CD14-positive monocyte (primary cell): ENCODE results near the gene MIF4GD. TPM values are rescaled to one million over a fixed set of nuclear protein-coding genes. Genes with fewer than 3 reads are reported as not detected.
A peak's percentile ranks its signal among the peaks of the same experiment; 100 is the strongest.

Experiments used
- DNase-seq, 3 donors: peaks; one replicate each; pipeline ENCODE4 v3.0.0-alpha.2; 2011 to 2022
- H2AFZ ChIP-seq: 2 replicates; pipeline ENCODE4 v1.6.0; 2012; ENCODE audit warnings: mild to moderate bottlenecking, low read depth, low read length, inconsistent platforms; ENCODE audit not compliant: insufficient read depth, poor library complexity, severe bottlenecking
- H3K27ac ChIP-seq, 2 donors: 1 replicate in 1 of 2; 2 replicates in 1 of 2; pipeline ENCODE4 v1.5.1; 2012 to 2013; ENCODE audit warnings: low read length in 2 of 2, control low read depth in 1 of 2, inconsistent platforms in 1 of 2, low read depth in 1 of 2, mild to moderate bottlenecking in 1 of 2
- H3K27me3 ChIP-seq, 2 donors: one replicate each; pipeline versions ENCODE4 v1.6.0 to v1.6.1; 2011 to 2013; ENCODE audit warnings: low read length in 2 of 2; ENCODE audit not compliant: control insufficient read depth in 2 of 2, insufficient read depth in 2 of 2
- H3K36me3 ChIP-seq, 2 donors: replicated peaks in 1 of 2; 1 replicate in 1 of 2; 2 replicates in 1 of 2; pipeline versions ENCODE4 v1.5.1 to v1.6.1; 2012 to 2013; ENCODE audit warnings: low read length in 2 of 2, control low read depth in 1 of 2, inconsistent platforms in 1 of 2, mild to moderate bottlenecking in 1 of 2; ENCODE audit not compliant: insufficient read depth in 2 of 2, control insufficient read depth in 1 of 2
- H3K4me1 ChIP-seq, 2 donors: 1 replicate in 1 of 2; 2 replicates in 1 of 2; pipeline versions ENCODE4 v1.5.1 to v1.6.1; 2012 to 2013; ENCODE audit warnings: low read length in 2 of 2, control low read depth in 1 of 2, inconsistent platforms in 1 of 2, mild to moderate bottlenecking in 1 of 2, moderate library complexity in 1 of 2; ENCODE audit not compliant: insufficient read depth in 2 of 2, control insufficient read depth in 1 of 2
- H3K4me2 ChIP-seq: replicated peaks from 2 replicates; pipeline ENCODE3; 2012; ENCODE audit warnings: low read length, moderate library complexity, mild to moderate bottlenecking; ENCODE audit not compliant: poor library complexity, severe bottlenecking; ENCODE audit errors: extremely low read depth
- H3K4me3 ChIP-seq, 3 experiments: fragments of 200-600 bp in 1 of 3; sonication (generic) in 1 of 3; replicated peaks in 1 of 3; 1 replicate in 2 of 3; 2 replicates in 1 of 3; pipeline ENCODE4 v1.5.1; 2011 to 2013; ENCODE audit warnings: low read length in 3 of 3, mild to moderate bottlenecking in 3 of 3, control low read depth in 2 of 3, low read depth in 2 of 3, inconsistent platforms in 1 of 3, moderate library complexity in 1 of 3
- H3K79me2 ChIP-seq: 2 replicates; pipeline ENCODE4 v1.6.0; 2012; ENCODE audit warnings: mild to moderate bottlenecking, control low read depth, inconsistent platforms, low read length, moderate library complexity; ENCODE audit not compliant: insufficient read depth
- H3K9ac ChIP-seq: 2 replicates; pipeline ENCODE4 v1.6.0; 2017; ENCODE audit warnings: low read length, mild to moderate bottlenecking; ENCODE audit not compliant: insufficient read depth, poor library complexity, severe bottlenecking
- H3K9me3 ChIP-seq, 2 donors: replicated peaks in 1 of 2; 1 replicate in 1 of 2; 2 replicates in 1 of 2; pipeline versions ENCODE4 v1.5.1 to v1.6.1; 2012 to 2013; ENCODE audit warnings: low read length in 2 of 2, control low read depth in 1 of 2; ENCODE audit not compliant: control insufficient read depth in 1 of 2, insufficient read depth in 1 of 2
- H4K20me1 ChIP-seq: 2 replicates; pipeline ENCODE4 v1.6.0; 2012; ENCODE audit warnings: mild to moderate bottlenecking, low read length, control low read depth, moderate library complexity; ENCODE audit not compliant: insufficient read depth
- H3K27ac Mint-ChIP-seq, 7 donors: one replicate each; pipeline ENCODE4 v1.8.0; 2020; ENCODE audit warnings: mild to moderate bottlenecking in 7 of 7, mixed read lengths in 7 of 7, moderate library complexity in 6 of 7, inconsistent platforms in 2 of 7
- H3K27me3 Mint-ChIP-seq, 3 donors: one replicate each; pipeline ENCODE4 v1.8.0; 2021 to 2022; ENCODE audit warnings: low read depth in 3 of 3, mild to moderate bottlenecking in 3 of 3, mixed read lengths in 3 of 3, moderate library complexity in 3 of 3, inconsistent platforms in 1 of 3
- H3K36me3 Mint-ChIP-seq, 2 donors: one replicate each; pipeline ENCODE4 v1.8.0; 2020; ENCODE audit warnings: mixed read lengths in 2 of 2, inconsistent platforms in 1 of 2, mild to moderate bottlenecking in 1 of 2
- H3K4me1 Mint-ChIP-seq: one replicate; pipeline ENCODE4 v1.8.0; 2020; ENCODE audit warnings: mild to moderate bottlenecking, mixed read lengths
- H3K4me3 Mint-ChIP-seq, 2 donors: one replicate each; pipeline ENCODE4 v1.8.0; 2020; ENCODE audit warnings: mild to moderate bottlenecking in 2 of 2, mixed read lengths in 2 of 2, moderate library complexity in 1 of 2
- H3K9me3 Mint-ChIP-seq, 7 donors: one replicate each; pipeline ENCODE4 v1.8.0; 2020 to 2022; ENCODE audit warnings: mixed read lengths in 7 of 7, mild to moderate bottlenecking in 6 of 7, moderate library complexity in 6 of 7, inconsistent platforms in 2 of 7
- WGBS: methylation state at CpG from one replicate; pipeline ENCODE4 v1.1.5; 2013; ENCODE audit warnings: missing lambda C conversion rate; ENCODE audit not compliant: insufficient coverage; 5-methylcytosine and 5-hydroxymethylcytosine counted together
- intact Hi-C, 2 donors: fragments of 100-400 bp; cut with micrococcal nuclease; formaldehyde crosslinking; loops; one replicate each; pipeline versions ENCODE4 v1.15.0 to v1.15.1; 2023
- polyA plus RNA-seq, 3 donors: library from polyadenylated mRNA; depleted of rRNA in 1 of 3; unstranded in 2 of 3; stranded (reverse) in 1 of 3; fragments of 300-500 nt in 2 of 3; fragments of >200 nt in 1 of 3; fragmentation: Illumina TruSeq in 2 of 3; gene quantifications; 1 replicate in 2 of 3; 2 replicates in 1 of 3; pipeline ENCODE4 v1.2.3, GENCODE V29; 2012 to 2021
- TF ChIP-seq, protein P1 (sequence below): fragments of 200-600 bp; IDR thresholded peaks from one replicate; pipeline ENCODE4 v1.8.0; 2022; ENCODE audit warnings: antibody characterized with exemption, mild to moderate bottlenecking

Gene MIF4GD
- polyA plus RNA-seq, 3 donors = 66.9 to 103 (median 80.6) TPM

DNA sequence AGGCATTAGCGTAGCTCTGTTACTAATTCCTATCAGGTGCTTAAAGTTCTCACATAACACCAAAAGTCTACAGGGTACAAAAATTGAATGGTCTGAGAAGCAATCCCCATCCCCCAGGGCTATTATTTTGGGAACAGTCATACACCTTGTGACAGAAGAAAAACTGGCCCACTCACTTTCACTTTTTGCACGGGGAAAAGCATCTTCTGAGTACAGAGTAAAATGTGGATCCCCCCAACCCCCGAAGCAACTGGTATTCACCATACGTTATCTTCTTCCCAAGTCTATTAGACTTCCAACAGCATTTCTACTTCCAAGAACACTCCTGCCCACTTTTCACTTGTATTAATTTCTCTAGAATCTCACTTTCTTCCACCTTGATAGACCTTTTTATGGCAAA, 21.5 kb downstream of the MIF4GD start:
- 87% methylated on average over 3 of the region's 4 CpGs for WGBS
- no peak overlapping the region for H3K4me3 ChIP-seq
- Mint-ChIP-seq H3K27me3 (no peaks in the 10 kb centered on the region), H3K36me3 (peaks cover 29 to 40% of the 10 kb centered on the region in 2 donors), H3K9me3 (peaks cover 0 to under 1% (median 0%) of the 10 kb centered on the region in 7 donors), H3K4me3 (peak overlapping the region; percentile 59 to 75), H3K4me1 (peaks cover 67% of the 10 kb centered on the region), H3K27ac (peak overlapping the region in 6 of 7 donors; percentile 31 to 89 (median 80))
- no peak overlapping the region for H2AFZ ChIP-seq
- TF ChIP-seq, protein P1, sequence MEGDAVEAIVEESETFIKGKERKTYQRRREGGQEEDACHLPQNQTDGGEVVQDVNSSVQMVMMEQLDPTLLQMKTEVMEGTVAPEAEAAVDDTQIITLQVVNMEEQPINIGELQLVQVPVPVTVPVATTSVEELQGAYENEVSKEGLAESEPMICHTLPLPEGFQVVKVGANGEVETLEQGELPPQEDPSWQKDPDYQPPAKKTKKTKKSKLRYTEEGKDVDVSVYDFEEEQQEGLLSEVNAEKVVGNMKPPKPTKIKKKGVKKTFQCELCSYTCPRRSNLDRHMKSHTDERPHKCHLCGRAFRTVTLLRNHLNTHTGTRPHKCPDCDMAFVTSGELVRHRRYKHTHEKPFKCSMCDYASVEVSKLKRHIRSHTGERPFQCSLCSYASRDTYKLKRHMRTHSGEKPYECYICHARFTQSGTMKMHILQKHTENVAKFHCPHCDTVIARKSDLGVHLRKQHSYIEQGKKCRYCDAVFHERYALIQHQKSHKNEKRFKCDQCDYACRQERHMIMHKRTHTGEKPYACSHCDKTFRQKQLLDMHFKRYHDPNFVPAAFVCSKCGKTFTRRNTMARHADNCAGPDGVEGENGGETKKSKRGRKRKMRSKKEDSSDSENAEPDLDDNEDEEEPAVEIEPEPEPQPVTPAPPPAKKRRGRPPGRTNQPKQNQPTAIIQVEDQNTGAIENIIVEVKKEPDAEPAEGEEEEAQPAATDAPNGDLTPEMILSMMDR = no peak
- H3K4me1 ChIP-seq = peaks cover 39 to 51% of the 10 kb centered on the region in 2 donors
- intact Hi-C loops = no loop called here
- peak overlapping the region; percentile 15 for H3K4me2 ChIP-seq
- peak overlapping the region; percentile 45 to 49 for H3K27ac ChIP-seq
- H4K20me1 ChIP-seq = peaks cover 71% of the 10 kb centered on the region
- H3K79me2 ChIP-seq = peaks cover 81% of the 10 kb centered on the region
- H3K27me3 ChIP-seq = no peaks in the 10 kb centered on the region
- no peak overlapping the region for H3K9ac ChIP-seq
- DNase-seq = no peak
- no peaks in the 10 kb centered on the region for H3K9me3 ChIP-seq
- H3K36me3 ChIP-seq = peaks cover 21 to 34% of the 10 kb centered on the region in 2 donors

DNA sequence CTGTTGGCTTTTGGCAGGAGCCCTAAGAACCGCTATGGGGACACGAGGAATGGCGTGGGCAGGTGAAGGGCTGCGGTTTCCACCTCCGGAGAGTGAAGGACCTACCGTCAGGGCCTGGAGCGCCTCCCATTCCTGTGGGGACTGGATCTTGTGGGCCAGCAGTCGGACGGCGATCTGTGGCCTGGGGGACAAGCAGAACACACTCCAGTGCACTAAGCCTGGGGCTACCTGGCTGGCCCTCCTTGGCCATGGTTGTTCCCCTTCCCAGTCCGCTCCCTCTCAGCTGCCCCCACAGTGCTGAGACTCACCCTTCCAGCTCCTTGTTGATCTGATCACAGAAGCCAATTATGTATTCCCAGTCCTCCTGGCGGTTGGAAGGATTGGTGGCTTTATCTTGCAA, 24.6 kb downstream of the MIF4GD start:
- H3K27ac ChIP-seq = no peak overlapping the region
- no peak for DNase-seq
- no peak overlapping the region for H3K4me2 ChIP-seq
- peaks cover 55 to 66% of the 10 kb centered on the region in 2 donors for H3K4me1 ChIP-seq
- H3K27me3 ChIP-seq = no peaks in the 10 kb centered on the region
- H3K9me3 ChIP-seq = no peaks in the 10 kb centered on the region
- no peak overlapping the region for H2AFZ ChIP-seq
- TF ChIP-seq, protein P1 = no peak
- no peak overlapping the region for H3K9ac ChIP-seq
- Mint-ChIP-seq H3K4me1 (peaks cover 64% of the 10 kb centered on the region), H3K27me3 (no peaks in the 10 kb centered on the region), H3K9me3 (peaks cover 0 to 1% (median 0%) of the 10 kb centered on the region in 7 donors), H3K36me3 (peaks cover 59 to 70% of the 10 kb centered on the region in 2 donors), H3K4me3 (no peak overlapping the region), H3K27ac (peak overlapping the region in 1 of 7 donors; percentile 15)
- WGBS = 100% methylated on average over 10 of the region's 12 CpGs
- peaks cover 48 to 65% of the 10 kb centered on the region in 2 donors for H3K36me3 ChIP-seq
- intact Hi-C loops = no loop called here
- H4K20me1 ChIP-seq = peaks cover 93% of the 10 kb centered on the region
- H3K79me2 ChIP-seq = peaks cover 69% of the 10 kb centered on the region
- H3K4me3 ChIP-seq = no peak overlapping the region
